Bronchial epithelial cell (primary cell): ENCODE data around the gene ABCA1. TPM values are rescaled to one million over a fixed set of nuclear protein-coding genes. Genes with fewer than 3 reads are reported as not detected.
"Not testable (repeated sequence)": the region's sequence is repeated elsewhere in the genome, so short reads cannot be mapped to it uniquely, and the experiment has no call there.

Experiments
- DNase-seq: peaks from one replicate; pipeline ENCODE4 v3.0.0-alpha.2; 2010; ENCODE audit warnings: low read depth
- FAIRE-seq: peaks from 2 replicates; lab custom pipeline; 2011; peaks lifted over from hg19 to GRCh38; lab: Jason Lieb, UNC
- H3K27me3 ChIP-seq: 2 replicates; pipeline ENCODE4 v1.5.1; 2011; ENCODE audit warnings: low read length; ENCODE audit not compliant: control insufficient read depth, insufficient read depth
- H3K36me3 ChIP-seq: 2 replicates; pipeline ENCODE4 v1.5.1; 2011; ENCODE audit warnings: low read length; ENCODE audit not compliant: control insufficient read depth, insufficient read depth
- H3K4me3 ChIP-seq: 2 replicates; pipeline ENCODE4 v1.5.1; 2011; ENCODE audit warnings: mild to moderate bottlenecking, low read depth, low read length, control low read depth
- CTCF ChIP-seq: IDR thresholded peaks from 2 replicates; pipeline ENCODE4 v1.5.1; 2011; ENCODE audit warnings: mild to moderate bottlenecking, moderate library complexity, low read length, control low read depth, inconsistent platforms; ENCODE audit not compliant: insufficient read depth, severe bottlenecking
- total RNA-seq: library from RNA; depleted of rRNA; stranded (reverse); fragments of >200 nt; gene quantifications from 2 replicates; pipeline ENCODE4 v1.2.1, GENCODE V29; 2014

The ABCA1 gene
- total RNA-seq, 1 donor from 2014 or later: 34.2 TPM

GRCh38 chr9:104856413-104856941 is 71.5 kb downstream of the ABCA1 start:
- FAIRE-seq (no peak), DNase-seq (peak; percentile 92)
- TF ChIP-seq CTCF: no peak
- Histone ChIP-seq H3K4me3 (no peak overlapping the region), H3K36me3 (no peaks in the 10 kb centered on the region), H3K27me3 (no peaks in the 10 kb centered on the region)

GRCh38 chr9:104855807-104856206 is 72.1 kb downstream of the ABCA1 start:
- no peak for FAIRE-seq

GRCh38 chr9:104855258-104855657 is 72.7 kb downstream of the ABCA1 start:
- FAIRE-seq, H3K36me3 ChIP-seq, H3K27me3 ChIP-seq, H3K4me3 ChIP-seq: not testable (repeated sequence)
- DNase-seq: peak; percentile 52

More at GRCh38 chr9:104855807-104856206, 72.1 kb downstream of the ABCA1 start:
- H3K27me3 ChIP-seq: no peaks in the 10 kb centered on the region
- H3K36me3 ChIP-seq: no peaks in the 10 kb centered on the region
- no peak for DNase-seq
- no peak for TF ChIP-seq CTCF
- no peak overlapping the region for H3K4me3 ChIP-seq

GRCh38 chr9:104854613-104855012 is 73.3 kb downstream of the ABCA1 start:
- FAIRE-seq (no peak), DNase-seq (peak; percentile 99)
- H3K4me3 ChIP-seq: no peak overlapping the region
- H3K27me3 ChIP-seq: no peaks in the 10 kb centered on the region
- no peaks in the 10 kb centered on the region for H3K36me3 ChIP-seq
- no peak for TF ChIP-seq CTCF

- FAIRE-seq: no peak
- no peak for TF ChIP-seq CTCF
- Histone ChIP-seq H3K27me3 (no peaks in the 10 kb centered on the region), H3K4me3 (no peak overlapping the region), H3K36me3 (no peaks in the 10 kb centered on the region)
- DNase-seq: no peak
Observed at GRCh38 chr9:104853683-104854082, 74.3 kb downstream of the ABCA1 start.

GRCh38 chr9:104853159-104853558 is 74.8 kb downstream of the ABCA1 start:
- no peak for DNase-seq
- H3K36me3 ChIP-seq: no peaks in the 10 kb centered on the region
- no peak overlapping the region for H3K4me3 ChIP-seq
- no peaks in the 10 kb centered on the region for H3K27me3 ChIP-seq
- peak; percentile 7 for FAIRE-seq
- no peak for TF ChIP-seq CTCF
